ENCODE data around the gene KLF16.

The KLF16 gene

GRCh38 chr19:1807695-1808394 lies 55.5 kb downstream of the KLF16 start:
- H3K9me3 ChIP-seq (ENCODE audit: low read length) = no peaks in the 10 kb centered on the region
- no peak overlapping the region for H3K27ac ChIP-seq (ENCODE audit: low read depth, low read length, poor library complexity, severe bottlenecking)
- no peaks in the 10 kb centered on the region for H3K79me2 ChIP-seq (ENCODE audit: insufficient read depth, low read length)
- peaks cover 7% of the 10 kb centered on the region; the same call in 1 of the 2 replicates for H3K27me3 ChIP-seq (ENCODE audit: insufficient read depth, low read length)
- H3K4me2 ChIP-seq (ENCODE audit: low read length) = no peak overlapping the region
- H3K36me3 ChIP-seq (ENCODE audit: insufficient read depth, low read length) = no peaks in the 10 kb centered on the region
- no peak overlapping the region for H2AFZ ChIP-seq (ENCODE audit: low read length)
- H3K4me3 ChIP-seq (ENCODE audit: low read depth, low read length, poor library complexity, severe bottlenecking) = no peak overlapping the region
- TF ChIP-seq EZH2 (IDR thresholded peaks at IDR 0.05; ENCODE audit: borderline replicate concordance, low read length) (no peak), CTCF (IDR thresholded peaks at IDR 0.05; ENCODE audit: low read length) (no peak)
- H3K4me1 ChIP-seq (ENCODE audit: insufficient read depth, low read length, severe bottlenecking) = peaks cover 6% of the 10 kb centered on the region
- no peaks in the 10 kb centered on the region for H3F3A ChIP-seq (ENCODE audit: insufficient read depth, low read length)
- no peak overlapping the region for H3K9ac ChIP-seq (ENCODE audit: low read length)
- H4K20me1 ChIP-seq (ENCODE audit: insufficient read depth, low read length) = no peaks in the 10 kb centered on the region
- H3K9me2 ChIP-seq (ENCODE audit: low read depth, low read length) = no peaks in the 10 kb centered on the region

DNA sequence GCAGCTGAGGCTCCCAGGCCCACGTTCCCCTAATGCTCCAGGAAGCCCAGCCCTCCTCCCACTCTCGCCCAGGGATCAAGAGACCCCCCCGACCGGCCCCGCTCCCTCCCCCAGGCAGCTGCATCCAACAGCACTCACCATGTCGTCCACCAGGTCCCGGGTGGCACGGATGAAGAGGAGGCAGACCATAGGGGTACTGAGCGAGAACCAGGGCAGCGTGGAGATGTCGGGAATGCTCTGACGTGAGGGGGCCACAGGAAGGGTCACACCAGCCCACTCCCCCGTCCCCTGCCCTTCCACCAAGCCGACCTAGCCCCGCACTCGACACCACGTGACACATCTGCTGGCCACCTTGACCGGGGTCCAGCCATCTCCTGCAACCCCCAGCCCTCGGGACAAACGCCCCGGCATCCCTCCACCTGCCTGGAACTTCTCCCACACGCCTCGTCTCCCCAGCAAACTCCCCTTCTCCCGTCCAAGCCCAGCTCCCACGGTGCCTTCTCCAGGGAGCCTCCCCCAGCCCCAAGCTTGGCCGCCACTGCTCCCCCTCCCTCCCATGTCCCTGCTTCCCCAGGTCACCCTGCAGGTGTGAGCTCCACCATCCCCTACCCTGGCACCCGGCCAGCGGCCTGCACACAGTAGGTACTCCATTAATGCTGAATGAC lies 56.2 kb downstream of the KLF16 start:
- no peak overlapping the region for H3K27ac ChIP-seq (ENCODE audit: low read depth, low read length, poor library complexity, severe bottlenecking)
- no peaks in the 10 kb centered on the region for H3K79me2 ChIP-seq (ENCODE audit: insufficient read depth, low read length)
- TF ChIP-seq CTCF (IDR thresholded peaks at IDR 0.05; ENCODE audit: low read length) (no peak), EZH2 (IDR thresholded peaks at IDR 0.05; ENCODE audit: borderline replicate concordance, low read length) (no peak)
- H3F3A ChIP-seq (ENCODE audit: insufficient read depth, low read length) = no peaks in the 10 kb centered on the region
- H3K4me2 ChIP-seq (ENCODE audit: low read length) = no peak overlapping the region
- H3K36me3 ChIP-seq (ENCODE audit: insufficient read depth, low read length) = no peaks in the 10 kb centered on the region
- peaks cover 7% of the 10 kb centered on the region; the same call in 1 of the 2 replicates for H3K27me3 ChIP-seq (ENCODE audit: insufficient read depth, low read length)
- peaks cover 6% of the 10 kb centered on the region for H3K4me1 ChIP-seq (ENCODE audit: insufficient read depth, low read length, severe bottlenecking)
- H3K9ac ChIP-seq (ENCODE audit: low read length) = no peak overlapping the region
- no peaks in the 10 kb centered on the region for H4K20me1 ChIP-seq (ENCODE audit: insufficient read depth, low read length)
- no peaks in the 10 kb centered on the region for H3K9me3 ChIP-seq (ENCODE audit: low read length)
- H2AFZ ChIP-seq (ENCODE audit: low read length) = no peak overlapping the region
- no peaks in the 10 kb centered on the region for H3K9me2 ChIP-seq (ENCODE audit: low read depth, low read length)
- H3K4me3 ChIP-seq (ENCODE audit: low read depth, low read length, poor library complexity, severe bottlenecking) = no peak overlapping the region

- Histone ChIP-seq H3K9ac (ENCODE audit: low read length) (no peak overlapping the region), H3K4me2 (ENCODE audit: low read length) (no peak overlapping the region), H3K9me2 (ENCODE audit: low read depth, low read length) (no peaks in the 10 kb centered on the region), H3F3A (ENCODE audit: insufficient read depth, low read length) (no peaks in the 10 kb centered on the region), H3K36me3 (ENCODE audit: insufficient read depth, low read length) (no peaks in the 10 kb centered on the region), H3K27ac (ENCODE audit: low read depth, low read length, poor library complexity, severe bottlenecking) (no peak overlapping the region), H3K4me1 (ENCODE audit: insufficient read depth, low read length, severe bottlenecking) (no peaks in the 10 kb centered on the region), H3K9me3 (ENCODE audit: low read length) (no peaks in the 10 kb centered on the region), H3K79me2 (ENCODE audit: insufficient read depth, low read length) (no peaks in the 10 kb centered on the region), H3K4me3 (ENCODE audit: low read depth, low read length, poor library complexity, severe bottlenecking) (no peak overlapping the region), H4K20me1 (ENCODE audit: insufficient read depth, low read length) (no peaks in the 10 kb centered on the region), H3K27me3 (ENCODE audit: insufficient read depth, low read length) (peaks cover 5% of the 10 kb centered on the region; the same call in 1 of the 2 replicates), H2AFZ (ENCODE audit: low read length) (no peak overlapping the region)
- TF ChIP-seq CTCF (IDR thresholded peaks at IDR 0.05; ENCODE audit: low read length) = no peak
- no peak for TF ChIP-seq EZH2 (IDR thresholded peaks at IDR 0.05; ENCODE audit: borderline replicate concordance, low read length)
Measured at GRCh38 chr19:1806184-1807029, 57.0 kb downstream of the KLF16 start.

All from OCI-LY1 (cell line).